Measurements from ENCODE around the gene CD47. TPM values are rescaled to one million over a fixed set of nuclear protein-coding genes. Genes with fewer than 3 reads are reported as not detected.

CD47 gene
- total RNA-seq, 1 donor from 2014 or later, result 34.4 TPM

DNA sequence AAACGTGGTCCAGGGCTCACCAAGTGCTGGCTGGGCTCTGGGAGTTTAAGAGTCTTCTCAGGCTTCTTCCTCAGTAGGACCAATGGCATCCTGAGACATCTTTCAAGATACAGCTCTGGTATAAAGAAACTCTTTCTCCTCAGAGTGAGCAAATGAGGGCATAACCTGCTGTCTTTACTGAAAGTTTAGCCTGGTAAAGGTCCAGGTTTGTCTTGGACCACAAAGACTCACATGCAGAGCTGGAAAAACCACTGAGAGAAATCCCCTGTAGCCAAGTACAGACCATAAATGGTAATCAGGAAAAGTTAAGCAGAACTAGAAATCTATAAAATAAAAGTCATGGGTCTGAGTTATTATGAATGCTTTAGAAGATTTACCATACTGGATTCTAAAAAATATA, 23.1 kb downstream of the CD47 start:
- H3K27me3 ChIP-seq (ENCODE audit: insufficient read depth, low read length), result no peaks in the 10 kb centered on the region
- H3K27ac Mint-ChIP-seq (ENCODE audit: unreplicated experiment), result no peak overlapping the region
- H3K36me3 Mint-ChIP-seq (ENCODE audit: low read depth, unreplicated experiment), result no peaks in the 10 kb centered on the region
- H3K4me2 ChIP-seq (ENCODE audit: low read length), result no peak overlapping the region
- no peaks in the 10 kb centered on the region for H3K9me3 Mint-ChIP-seq (ENCODE audit: unreplicated experiment)
- no peak for FAIRE-seq
- peak; percentile 37 for DNase-seq (ENCODE audit: low read depth)
- no peaks in the 10 kb centered on the region for H3K36me3 ChIP-seq (ENCODE audit: insufficient read depth, low read length)
- no peaks in the 10 kb centered on the region for H3K9me3 ChIP-seq (ENCODE audit: insufficient read depth, low read depth, low read length)
- no peak overlapping the region for H3K4me3 Mint-ChIP-seq (ENCODE audit: unreplicated experiment)
- H3K27me3 Mint-ChIP-seq (ENCODE audit: low read depth, unreplicated experiment), result no peaks in the 10 kb centered on the region
- H4K20me1 ChIP-seq (ENCODE audit: insufficient read depth, low read length), result no peaks in the 10 kb centered on the region
- no peaks in the 10 kb centered on the region for H3K4me1 Mint-ChIP-seq (ENCODE audit: low read depth, unreplicated experiment)
- TF ChIP-seq, protein P1, sequence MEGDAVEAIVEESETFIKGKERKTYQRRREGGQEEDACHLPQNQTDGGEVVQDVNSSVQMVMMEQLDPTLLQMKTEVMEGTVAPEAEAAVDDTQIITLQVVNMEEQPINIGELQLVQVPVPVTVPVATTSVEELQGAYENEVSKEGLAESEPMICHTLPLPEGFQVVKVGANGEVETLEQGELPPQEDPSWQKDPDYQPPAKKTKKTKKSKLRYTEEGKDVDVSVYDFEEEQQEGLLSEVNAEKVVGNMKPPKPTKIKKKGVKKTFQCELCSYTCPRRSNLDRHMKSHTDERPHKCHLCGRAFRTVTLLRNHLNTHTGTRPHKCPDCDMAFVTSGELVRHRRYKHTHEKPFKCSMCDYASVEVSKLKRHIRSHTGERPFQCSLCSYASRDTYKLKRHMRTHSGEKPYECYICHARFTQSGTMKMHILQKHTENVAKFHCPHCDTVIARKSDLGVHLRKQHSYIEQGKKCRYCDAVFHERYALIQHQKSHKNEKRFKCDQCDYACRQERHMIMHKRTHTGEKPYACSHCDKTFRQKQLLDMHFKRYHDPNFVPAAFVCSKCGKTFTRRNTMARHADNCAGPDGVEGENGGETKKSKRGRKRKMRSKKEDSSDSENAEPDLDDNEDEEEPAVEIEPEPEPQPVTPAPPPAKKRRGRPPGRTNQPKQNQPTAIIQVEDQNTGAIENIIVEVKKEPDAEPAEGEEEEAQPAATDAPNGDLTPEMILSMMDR (IDR thresholded peaks at IDR 0.05; ENCODE audit: insufficient read depth, low read depth, low read length), result no peak
- TF ChIP-seq EZH2 (IDR thresholded peaks at IDR 0.05; ENCODE audit: insufficient read depth, low read length), result no peak
- no peak overlapping the region for H3K9ac ChIP-seq (ENCODE audit: low read length)
- no peak overlapping the region for H3K27ac ChIP-seq (ENCODE audit: low read depth, low read length)
- no peaks in the 10 kb centered on the region for H3K4me1 ChIP-seq (ENCODE audit: insufficient read depth, low read length)
- H3K79me2 ChIP-seq (ENCODE audit: insufficient read depth, low read length), result no peaks in the 10 kb centered on the region
- no peak overlapping the region for H3K4me3 ChIP-seq (ENCODE audit: insufficient read depth, low read depth, low read length)
- no peak overlapping the region for H2AFZ ChIP-seq (ENCODE audit: low read depth, low read length)

DNA sequence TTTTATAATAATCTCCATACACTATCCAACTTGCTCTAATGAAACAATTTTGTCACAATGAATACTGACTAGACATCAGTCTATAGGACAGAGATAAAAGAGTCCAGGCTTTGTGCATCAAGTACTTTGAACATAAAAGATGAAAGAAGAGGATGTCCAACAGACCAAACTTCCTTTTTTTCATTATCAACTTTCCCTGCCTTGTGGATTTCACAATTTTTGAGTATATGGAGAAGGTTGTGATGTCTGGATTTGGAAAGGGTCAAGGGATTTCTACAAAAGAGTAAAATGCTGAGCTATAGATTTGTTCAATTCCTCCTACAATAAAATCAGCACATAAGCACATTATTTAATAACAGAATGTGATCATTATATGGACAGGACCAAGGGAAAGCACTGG, 25.7 kb downstream of the CD47 start:
- no peak overlapping the region for H3K4me3 ChIP-seq (ENCODE audit: insufficient read depth, low read depth, low read length)
- H3K9me3 ChIP-seq (ENCODE audit: insufficient read depth, low read depth, low read length), result no peaks in the 10 kb centered on the region
- H3K27me3 ChIP-seq (ENCODE audit: insufficient read depth, low read length), result no peaks in the 10 kb centered on the region
- no peak overlapping the region for H3K27ac ChIP-seq (ENCODE audit: low read depth, low read length)
- no peaks in the 10 kb centered on the region for H4K20me1 ChIP-seq (ENCODE audit: insufficient read depth, low read length)
- no peaks in the 10 kb centered on the region for H3K36me3 Mint-ChIP-seq (ENCODE audit: low read depth, unreplicated experiment)
- no peak for DNase-seq (ENCODE audit: low read depth)
- H3K4me3 Mint-ChIP-seq (ENCODE audit: unreplicated experiment), result no peak overlapping the region
- peaks cover 6% of the 10 kb centered on the region for H3K4me1 Mint-ChIP-seq (ENCODE audit: low read depth, unreplicated experiment)
- H2AFZ ChIP-seq (ENCODE audit: low read depth, low read length), result no peak overlapping the region
- no peak overlapping the region for H3K9ac ChIP-seq (ENCODE audit: low read length)
- no peaks in the 10 kb centered on the region for H3K36me3 ChIP-seq (ENCODE audit: insufficient read depth, low read length)
- H3K4me2 ChIP-seq (ENCODE audit: low read length), result no peak overlapping the region
- FAIRE-seq, result no peak
- H3K79me2 ChIP-seq (ENCODE audit: insufficient read depth, low read length), result no peaks in the 10 kb centered on the region
- no peak overlapping the region for H3K27ac Mint-ChIP-seq (ENCODE audit: unreplicated experiment)
- TF ChIP-seq EZH2 (IDR thresholded peaks at IDR 0.05; ENCODE audit: insufficient read depth, low read length), result no peak
- TF ChIP-seq, protein P1 (IDR thresholded peaks at IDR 0.05; ENCODE audit: insufficient read depth, low read depth, low read length), result no peak
- H3K4me1 ChIP-seq (ENCODE audit: insufficient read depth, low read length), result no peaks in the 10 kb centered on the region
- no peaks in the 10 kb centered on the region for H3K27me3 Mint-ChIP-seq (ENCODE audit: low read depth, unreplicated experiment)
- H3K9me3 Mint-ChIP-seq (ENCODE audit: unreplicated experiment), result no peaks in the 10 kb centered on the region

DNA sequence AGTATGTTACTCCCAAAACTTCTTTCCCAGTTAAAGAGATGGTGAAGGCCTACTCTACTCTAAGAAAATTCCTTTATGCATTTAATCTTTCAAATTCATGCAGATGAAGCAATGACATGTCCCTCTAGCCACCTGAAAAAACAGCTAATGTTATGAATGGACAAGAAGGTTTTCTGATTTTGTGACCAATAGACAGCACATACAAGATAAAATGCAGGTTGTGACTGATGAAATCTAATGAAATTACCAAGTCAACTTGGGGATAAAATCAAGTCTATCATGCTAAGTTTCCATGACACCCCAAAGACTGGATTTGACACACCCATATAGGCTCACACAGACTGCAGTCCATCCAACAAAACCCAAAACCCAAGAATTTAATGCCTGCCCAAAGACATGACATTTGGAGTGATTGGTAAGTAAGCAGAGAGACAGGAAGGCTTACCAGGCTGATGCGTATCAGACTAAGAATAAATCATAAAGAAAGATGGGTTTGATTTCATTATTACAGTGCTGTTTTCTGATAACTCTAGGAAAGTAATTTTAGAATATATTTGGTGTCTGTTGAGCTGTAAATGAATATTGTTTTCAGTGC, 26.4 kb downstream of the CD47 start:
- Histone ChIP-seq H3K79me2 (ENCODE audit: insufficient read depth, low read length) (no peaks in the 10 kb centered on the region), H3K9ac (ENCODE audit: low read length) (no peak overlapping the region), H3K4me3 (ENCODE audit: insufficient read depth, low read depth, low read length) (no peak overlapping the region), H2AFZ (ENCODE audit: low read depth, low read length) (no peak overlapping the region), H3K27me3 (ENCODE audit: insufficient read depth, low read length) (no peaks in the 10 kb centered on the region), H3K4me2 (ENCODE audit: low read length) (no peak overlapping the region), H3K36me3 (ENCODE audit: insufficient read depth, low read length) (no peaks in the 10 kb centered on the region), H3K9me3 (ENCODE audit: insufficient read depth, low read depth, low read length) (no peaks in the 10 kb centered on the region), H4K20me1 (ENCODE audit: insufficient read depth, low read length) (no peaks in the 10 kb centered on the region), H3K4me1 (ENCODE audit: insufficient read depth, low read length) (no peaks in the 10 kb centered on the region), H3K27ac (ENCODE audit: low read depth, low read length) (no peak overlapping the region)
- Mint-ChIP-seq H3K27ac (ENCODE audit: unreplicated experiment) (no peak overlapping the region), H3K4me1 (ENCODE audit: low read depth, unreplicated experiment) (peaks cover 6% of the 10 kb centered on the region), H3K4me3 (ENCODE audit: unreplicated experiment) (no peak overlapping the region), H3K27me3 (ENCODE audit: low read depth, unreplicated experiment) (no peaks in the 10 kb centered on the region), H3K9me3 (ENCODE audit: unreplicated experiment) (no peaks in the 10 kb centered on the region), H3K36me3 (ENCODE audit: low read depth, unreplicated experiment) (no peaks in the 10 kb centered on the region)
- TF ChIP-seq EZH2 (IDR thresholded peaks at IDR 0.05; ENCODE audit: insufficient read depth, low read length), result no peak
- TF ChIP-seq, protein P1 (IDR thresholded peaks at IDR 0.05; ENCODE audit: insufficient read depth, low read depth, low read length), result no peak
- FAIRE-seq (no peak), DNase-seq (ENCODE audit: low read depth) (no peak)

Data from astrocyte (in vitro differentiated cells and primary cell).